ENCODE measurements around the gene VAT1.

DNA sequence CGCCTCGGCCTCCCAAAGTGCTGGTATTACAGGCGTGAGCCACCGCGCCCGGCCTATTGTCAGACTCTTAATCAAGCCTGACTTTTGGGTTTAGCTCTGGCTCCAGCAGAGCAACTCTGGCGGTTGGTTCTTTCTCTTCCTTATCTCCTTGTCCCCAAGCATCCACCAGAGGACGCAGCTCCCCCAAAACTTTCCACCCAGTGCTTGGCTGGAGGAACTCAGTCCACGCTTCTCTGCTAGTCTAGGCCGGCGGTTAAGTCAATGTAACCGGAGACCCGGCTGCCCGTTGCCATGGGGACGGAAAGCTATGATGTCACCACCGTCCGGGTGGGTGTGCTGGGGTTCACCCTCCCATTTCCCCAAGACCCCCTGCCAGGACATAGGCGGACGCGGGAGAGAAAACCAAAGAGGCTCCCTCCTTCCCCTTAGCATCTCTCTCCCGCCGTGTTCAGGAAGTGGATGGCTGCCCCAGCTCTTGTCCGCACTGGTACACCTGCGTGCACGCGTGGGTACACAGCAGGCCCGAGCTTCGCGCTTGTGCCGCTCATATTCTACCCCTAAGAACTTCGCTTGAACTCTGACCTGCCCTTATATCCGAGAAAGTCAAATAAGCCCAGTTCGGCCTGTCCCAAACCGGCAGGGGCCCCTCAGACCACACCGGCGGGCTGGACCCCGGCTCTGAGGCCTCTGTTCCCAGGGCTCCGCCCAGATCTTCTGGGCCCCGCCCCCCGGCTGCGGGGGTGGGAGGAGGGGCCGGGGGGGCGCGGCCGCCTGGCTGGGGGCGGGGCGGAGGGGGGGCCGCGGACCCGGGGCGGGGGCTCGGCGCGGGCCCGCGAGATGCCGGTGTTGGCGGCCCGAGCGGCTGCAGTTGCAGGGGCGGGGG, 2.5 kb upstream of the VAT1 start, which contains the start of gene RND2:
- TF ChIP-seq, protein P1, sequence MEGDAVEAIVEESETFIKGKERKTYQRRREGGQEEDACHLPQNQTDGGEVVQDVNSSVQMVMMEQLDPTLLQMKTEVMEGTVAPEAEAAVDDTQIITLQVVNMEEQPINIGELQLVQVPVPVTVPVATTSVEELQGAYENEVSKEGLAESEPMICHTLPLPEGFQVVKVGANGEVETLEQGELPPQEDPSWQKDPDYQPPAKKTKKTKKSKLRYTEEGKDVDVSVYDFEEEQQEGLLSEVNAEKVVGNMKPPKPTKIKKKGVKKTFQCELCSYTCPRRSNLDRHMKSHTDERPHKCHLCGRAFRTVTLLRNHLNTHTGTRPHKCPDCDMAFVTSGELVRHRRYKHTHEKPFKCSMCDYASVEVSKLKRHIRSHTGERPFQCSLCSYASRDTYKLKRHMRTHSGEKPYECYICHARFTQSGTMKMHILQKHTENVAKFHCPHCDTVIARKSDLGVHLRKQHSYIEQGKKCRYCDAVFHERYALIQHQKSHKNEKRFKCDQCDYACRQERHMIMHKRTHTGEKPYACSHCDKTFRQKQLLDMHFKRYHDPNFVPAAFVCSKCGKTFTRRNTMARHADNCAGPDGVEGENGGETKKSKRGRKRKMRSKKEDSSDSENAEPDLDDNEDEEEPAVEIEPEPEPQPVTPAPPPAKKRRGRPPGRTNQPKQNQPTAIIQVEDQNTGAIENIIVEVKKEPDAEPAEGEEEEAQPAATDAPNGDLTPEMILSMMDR (IDR thresholded peaks at IDR 0.05), result peak in 3 of 4 experiments; percentile 83 to 88 (median 86)
- TF ChIP-seq POLR2A (IDR thresholded peaks at IDR 0.05) (peak in 1 of 2 donors; percentile 34), POLR2AphosphoS5 (IDR thresholded peaks at IDR 0.05) (peak; percentile 39)

Measured in gastroesophageal sphincter (tissue), 3 donors.